Neural progenitor cell (in vitro differentiated cells): Measurements from ENCODE around the gene ZNF548.

ENCODE experiments used
- CTCF ChIP-seq: fragments of 200-600 bp; sonication (generic); IDR thresholded peaks from 2 replicates; pipeline ENCODE4 v1.5.1; 2017; ENCODE audit warnings: antibody characterized with exemption, mild to moderate bottlenecking
- EZH2 ChIP-seq: fragments of 200-600 bp; sonication (generic); IDR thresholded peaks from 2 replicates; pipeline ENCODE4 v1.6.1; 2017; ENCODE audit warnings: antibody characterized with exemption, mild to moderate bottlenecking, moderate library complexity

- TF ChIP-seq CTCF (no peak), EZH2 (no peak)
Measured at GRCh38 chr19:57351867-57352266, 37.8 kb upstream of the ZNF548 start.
